Endothelial cell (in vitro differentiated cells): Measurements from ENCODE around the gene COX19. TPM values are rescaled to one million over a fixed set of nuclear protein-coding genes. Genes with fewer than 3 reads are reported as not detected.

ENCODE experiments used
- DNase-seq: peaks from one replicate; pipeline ENCODE4 v3.0.0; 2021; ENCODE audit warnings: low spot score
- H3K27ac Mint-ChIP-seq: one replicate; pipeline ENCODE4 v1.8.0; 2021; ENCODE audit warnings: mixed read lengths, inconsistent platforms; ENCODE audit not compliant: unreplicated experiment
- H3K27me3 Mint-ChIP-seq: one replicate; pipeline ENCODE4 v1.8.0; 2021; ENCODE audit warnings: mild to moderate bottlenecking, moderate library complexity, mixed read lengths, inconsistent platforms; ENCODE audit not compliant: unreplicated experiment
- H3K36me3 Mint-ChIP-seq: one replicate; pipeline ENCODE4 v1.8.0; 2021; ENCODE audit warnings: mild to moderate bottlenecking, low read depth, mixed read lengths, inconsistent platforms; ENCODE audit not compliant: unreplicated experiment
- H3K4me1 Mint-ChIP-seq: one replicate; pipeline ENCODE4 v1.8.0; 2021; ENCODE audit warnings: mild to moderate bottlenecking, mixed read lengths, inconsistent platforms; ENCODE audit not compliant: unreplicated experiment
- H3K4me3 Mint-ChIP-seq: one replicate; pipeline ENCODE4 v1.8.0; 2021; ENCODE audit warnings: mild to moderate bottlenecking, mixed read lengths, inconsistent platforms; ENCODE audit not compliant: unreplicated experiment
- H3K9me3 Mint-ChIP-seq: one replicate; pipeline ENCODE4 v1.8.0; 2021; ENCODE audit warnings: mixed read lengths, inconsistent platforms; ENCODE audit not compliant: unreplicated experiment
- CTCF ChIP-seq: fragments of 200-600 bp; sonication (generic); IDR thresholded peaks from one replicate; pipeline ENCODE4 v1.5.0; 2021; ENCODE audit warnings: antibody characterized with exemption; ENCODE audit not compliant: unreplicated experiment
- total RNA-seq: library from RNA; stranded (reverse); fragmentation: NEBNext Ultra II Directional; extraction: Animal tissue kit (Norgen Biotek cat#: 25700); gene quantifications from one replicate; pipeline ENCODE4 v1.2.1, GENCODE V29; 2021; ENCODE audit not compliant: unreplicated experiment

Gene COX19
- total RNA-seq, 1 donor from 2014 or later, result 10.2 TPM

- H3K4me1 Mint-ChIP-seq, result no peaks in the 10 kb centered on the region
- no peak for TF ChIP-seq CTCF
- no peaks in the 10 kb centered on the region for H3K9me3 Mint-ChIP-seq
Measured at GRCh38 chr7:929311-929711, 46.0 kb downstream of the COX19 start.

GRCh38 chr7:927031-927671, 48.2 kb downstream of the COX19 start:
- peak overlapping the region; percentile 67 for H3K27ac Mint-ChIP-seq
- H3K9me3 Mint-ChIP-seq, result no peaks in the 10 kb centered on the region
- H3K4me1 Mint-ChIP-seq, result no peaks in the 10 kb centered on the region

More at GRCh38 chr7:929311-929711, 46.0 kb downstream of the COX19 start:
- no peak overlapping the region for H3K4me3 Mint-ChIP-seq
- no peak overlapping the region for H3K27ac Mint-ChIP-seq
- H3K27me3 Mint-ChIP-seq, result peaks cover 3% of the 10 kb centered on the region
- H3K36me3 Mint-ChIP-seq, result no peaks in the 10 kb centered on the region
- no peak for DNase-seq

GRCh38 chr7:926061-927030, 49.0 kb downstream of the COX19 start:
- peaks cover 3% of the 10 kb centered on the region for H3K27me3 Mint-ChIP-seq
- H3K9me3 Mint-ChIP-seq, result no peaks in the 10 kb centered on the region
- no peaks in the 10 kb centered on the region for H3K36me3 Mint-ChIP-seq
- DNase-seq, result no peak
- no peak for TF ChIP-seq CTCF
- H3K27ac Mint-ChIP-seq, result no peak overlapping the region
- H3K4me1 Mint-ChIP-seq, result no peaks in the 10 kb centered on the region
- H3K4me3 Mint-ChIP-seq, result no peak overlapping the region

More at GRCh38 chr7:927031-927671, 48.2 kb downstream of the COX19 start:
- no peak overlapping the region for H3K4me3 Mint-ChIP-seq
- DNase-seq, result no peak
- peaks cover 3% of the 10 kb centered on the region for H3K27me3 Mint-ChIP-seq
- no peak for TF ChIP-seq CTCF
- no peaks in the 10 kb centered on the region for H3K36me3 Mint-ChIP-seq

- Mint-ChIP-seq H3K36me3 (no peaks in the 10 kb centered on the region), H3K4me1 (no peaks in the 10 kb centered on the region), H3K4me3 (no peak overlapping the region), H3K9me3 (no peaks in the 10 kb centered on the region), H3K27ac (no peak overlapping the region), H3K27me3 (peaks cover 3% of the 10 kb centered on the region)
- no peak for TF ChIP-seq CTCF
- DNase-seq, result no peak
Measured at GRCh38 chr7:925601-926000, 49.7 kb downstream of the COX19 start.
